ENCODE measurements around the gene ICA1L. TPM values are rescaled to one million over a fixed set of nuclear protein-coding genes. Genes with fewer than 3 reads are reported as not detected.

The ICA1L gene
- total RNA-seq, 2 experiments from 2014 or later: 1.5 to 1.6 TPM

DNA sequence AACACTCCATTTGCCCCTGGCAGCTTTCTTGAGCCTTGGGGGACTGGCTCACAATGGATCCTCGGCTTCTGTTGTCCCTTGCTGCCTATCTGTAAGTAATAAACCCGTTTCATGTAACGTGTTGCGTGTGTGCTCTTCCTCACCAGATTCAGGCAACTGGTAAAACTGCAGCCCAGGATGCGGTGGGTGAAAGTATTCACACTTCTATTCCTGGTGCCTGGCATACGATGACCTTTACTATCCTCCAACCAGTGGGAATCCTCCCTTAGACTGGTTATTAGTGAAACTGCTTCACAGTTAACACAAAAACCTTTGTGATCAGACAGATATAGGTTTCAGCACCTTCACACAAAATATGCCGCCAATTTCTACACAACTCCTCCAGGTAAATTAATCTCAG lies 13.6 kb upstream of the ICA1L start:
- H3K4me3 ChIP-seq (ENCODE audit: low read length): no peak overlapping the region
- ChIA-PET CTCF (no interaction called here), POLR2A (interaction anchor here (0.7 kb wide), 1 partner anchor 251 kb away, joined by 3 read pairs; the partner anchor contains the start of gene FAM117B)
- TF ChIP-seq, protein P1, sequence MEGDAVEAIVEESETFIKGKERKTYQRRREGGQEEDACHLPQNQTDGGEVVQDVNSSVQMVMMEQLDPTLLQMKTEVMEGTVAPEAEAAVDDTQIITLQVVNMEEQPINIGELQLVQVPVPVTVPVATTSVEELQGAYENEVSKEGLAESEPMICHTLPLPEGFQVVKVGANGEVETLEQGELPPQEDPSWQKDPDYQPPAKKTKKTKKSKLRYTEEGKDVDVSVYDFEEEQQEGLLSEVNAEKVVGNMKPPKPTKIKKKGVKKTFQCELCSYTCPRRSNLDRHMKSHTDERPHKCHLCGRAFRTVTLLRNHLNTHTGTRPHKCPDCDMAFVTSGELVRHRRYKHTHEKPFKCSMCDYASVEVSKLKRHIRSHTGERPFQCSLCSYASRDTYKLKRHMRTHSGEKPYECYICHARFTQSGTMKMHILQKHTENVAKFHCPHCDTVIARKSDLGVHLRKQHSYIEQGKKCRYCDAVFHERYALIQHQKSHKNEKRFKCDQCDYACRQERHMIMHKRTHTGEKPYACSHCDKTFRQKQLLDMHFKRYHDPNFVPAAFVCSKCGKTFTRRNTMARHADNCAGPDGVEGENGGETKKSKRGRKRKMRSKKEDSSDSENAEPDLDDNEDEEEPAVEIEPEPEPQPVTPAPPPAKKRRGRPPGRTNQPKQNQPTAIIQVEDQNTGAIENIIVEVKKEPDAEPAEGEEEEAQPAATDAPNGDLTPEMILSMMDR (IDR thresholded peaks at IDR 0.05): no peak
- H3K9me3 ChIP-seq (ENCODE audit: control insufficient read depth in 1 of 2, insufficient read depth in 1 of 2, low read length in 2 of 2): no peaks in the 10 kb centered on the region
- DNase-seq: no peak
- ATAC-seq (ENCODE audit: poor library complexity): no peak
- Mint-ChIP-seq H3K27ac (no peak overlapping the region), H3K9me3 (no peaks in the 10 kb centered on the region), H3K36me3 (ENCODE audit: low read depth) (peaks cover 45% of the 10 kb centered on the region), H3K4me3 (no peak overlapping the region), H3K27me3 (no peaks in the 10 kb centered on the region), H3K4me1 (ENCODE audit: low read depth) (no peaks in the 10 kb centered on the region)
- H3K4me1 ChIP-seq (ENCODE audit: insufficient read depth, low read length): no peaks in the 10 kb centered on the region
- H3K36me3 ChIP-seq (ENCODE audit: insufficient read depth, low read length): peaks cover 42% of the 10 kb centered on the region
- no peak overlapping the region for H3K27ac ChIP-seq (ENCODE audit: low read depth in 1 of 2, low read length in 2 of 2)
- no peaks in the 10 kb centered on the region for H3K27me3 ChIP-seq (ENCODE audit: control insufficient read depth in 1 of 2, insufficient read depth in 2 of 2, low read length in 2 of 2)
- intact Hi-C loops (cut with DNase I, micrococcal nuclease): no loop called here

DNA sequence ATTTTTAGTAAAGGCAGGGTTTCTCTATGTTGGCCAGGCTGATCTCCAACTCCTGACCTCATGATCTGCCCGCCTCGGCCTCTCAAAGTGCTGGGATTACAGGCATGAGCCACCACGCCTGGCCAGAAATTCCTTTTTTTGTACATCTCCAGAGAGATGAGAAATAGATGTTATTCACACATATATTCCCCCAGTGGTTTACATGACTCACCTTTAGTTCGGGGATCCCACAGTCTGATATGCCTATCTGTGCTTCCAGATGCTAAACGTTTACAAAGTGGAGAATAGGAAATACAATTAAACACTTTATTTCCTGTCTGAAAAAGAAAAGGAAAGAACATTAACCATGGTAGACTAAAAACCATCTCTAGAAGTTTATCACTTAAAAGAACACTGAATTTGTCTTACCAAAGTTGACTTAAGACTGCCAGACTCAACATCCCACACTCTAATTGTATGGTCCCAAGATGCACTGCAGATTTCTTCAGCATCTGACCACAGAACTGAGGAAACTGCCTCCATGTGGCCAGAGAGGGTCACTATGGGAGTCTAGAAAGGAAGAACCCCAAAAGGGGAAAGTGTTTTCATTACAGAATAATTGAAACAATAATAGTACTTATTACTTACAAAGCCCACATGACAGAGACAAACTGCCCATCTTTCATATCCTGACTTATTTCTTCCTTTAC lies 12.6 kb upstream of the ICA1L start:
- Histone ChIP-seq H3K9me3 (ENCODE audit: control insufficient read depth in 1 of 2, insufficient read depth in 1 of 2, low read length in 2 of 2) (no peaks in the 10 kb centered on the region), H3K27me3 (ENCODE audit: control insufficient read depth in 1 of 2, insufficient read depth in 2 of 2, low read length in 2 of 2) (no peaks in the 10 kb centered on the region), H3K36me3 (ENCODE audit: insufficient read depth, low read length) (peaks cover 42% of the 10 kb centered on the region), H3K4me1 (ENCODE audit: insufficient read depth, low read length) (no peaks in the 10 kb centered on the region), H3K27ac (ENCODE audit: low read depth in 1 of 2, low read length in 2 of 2) (no peak overlapping the region), H3K4me3 (ENCODE audit: low read length) (no peak overlapping the region)
- Mint-ChIP-seq H3K9me3 (no peaks in the 10 kb centered on the region), H3K36me3 (ENCODE audit: low read depth) (peaks cover 45% of the 10 kb centered on the region), H3K27ac (no peak overlapping the region), H3K4me1 (ENCODE audit: low read depth) (no peaks in the 10 kb centered on the region), H3K27me3 (no peaks in the 10 kb centered on the region), H3K4me3 (no peak overlapping the region)
- no peak for DNase-seq
- TF ChIP-seq, protein P1 (IDR thresholded peaks at IDR 0.05): no peak
- ChIA-PET POLR2A (interaction anchor here (0.7 kb wide), 1 partner anchor 249 kb away, joined by 3 read pairs; the partner anchor contains the start of gene FAM117B), CTCF (no interaction called here)
- no peak for ATAC-seq (ENCODE audit: poor library complexity)
- intact Hi-C loops (cut with DNase I, micrococcal nuclease): no loop called here

DNA sequence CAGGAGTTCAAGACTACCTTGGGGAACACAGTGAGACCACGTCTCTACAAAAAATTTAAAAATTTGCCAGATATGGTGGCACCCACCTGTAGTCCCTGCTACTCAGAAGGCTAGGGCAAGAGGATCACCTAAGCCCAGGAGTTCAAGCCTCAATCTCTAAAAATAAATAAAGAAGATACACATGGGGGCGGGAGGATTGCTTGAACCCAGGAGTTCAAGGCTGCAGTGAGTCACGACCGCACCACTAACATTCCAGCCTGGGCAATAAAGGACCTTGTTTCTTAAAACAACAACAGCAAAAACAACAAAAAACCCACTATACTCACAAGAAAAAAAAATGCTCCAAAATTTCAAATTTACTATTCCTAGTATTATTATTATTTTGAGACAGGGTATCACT lies 10.0 kb upstream of the ICA1L start:
- Histone ChIP-seq H3K27me3 (ENCODE audit: control insufficient read depth in 1 of 2, insufficient read depth in 2 of 2, low read length in 2 of 2) (no peaks in the 10 kb centered on the region), H3K36me3 (ENCODE audit: insufficient read depth, low read length) (peaks cover 39% of the 10 kb centered on the region), H3K27ac (ENCODE audit: low read depth in 1 of 2, low read length in 2 of 2) (no peak overlapping the region), H3K4me3 (ENCODE audit: low read length) (no peak overlapping the region), H3K9me3 (ENCODE audit: control insufficient read depth in 1 of 2, insufficient read depth in 1 of 2, low read length in 2 of 2) (no peaks in the 10 kb centered on the region), H3K4me1 (ENCODE audit: insufficient read depth, low read length) (no peaks in the 10 kb centered on the region)
- intact Hi-C loops (cut with DNase I, micrococcal nuclease): no loop called here
- H3K27me3 Mint-ChIP-seq: no peaks in the 10 kb centered on the region
- H3K4me3 Mint-ChIP-seq: no peak overlapping the region
- no peak for ATAC-seq (ENCODE audit: poor library complexity)
- POLR2A ChIA-PET: no interaction called here
- H3K4me1 Mint-ChIP-seq (ENCODE audit: low read depth): no peaks in the 10 kb centered on the region
- H3K27ac Mint-ChIP-seq: no peak overlapping the region
- no peak for DNase-seq
- no peaks in the 10 kb centered on the region for H3K9me3 Mint-ChIP-seq
- peaks cover 38% of the 10 kb centered on the region for H3K36me3 Mint-ChIP-seq (ENCODE audit: low read depth)
- TF ChIP-seq, protein P1 (IDR thresholded peaks at IDR 0.05): no peak
- CTCF ChIA-PET: no interaction called here

Measured in CD4-positive, alpha-beta T cell (primary cell).